Uterus (tissue), 4 donors: ENCODE results near the gene TOR4A. TPM values are rescaled to one million over a fixed set of nuclear protein-coding genes. Genes with fewer than 3 reads are reported as not detected.

ENCODE experiments used
- DNase-seq, 2 donors: peaks; one replicate each; pipeline ENCODE4 v3.0.0-alpha.2; 2019 to 2020
- H3K27ac ChIP-seq, 2 donors: fragments of 200-600 bp; sonication (generic); 1 replicate in 1 of 2; 2 replicates in 1 of 2; pipeline ENCODE4 v1.5.1; 2016 to 2018
- H3K27me3 ChIP-seq, 2 donors: fragments of 200-600 bp; sonication (generic); one replicate each; pipeline ENCODE4 v1.5.1; 2018 to 2019; ENCODE audit warnings: control low read depth in 1 of 2
- H3K36me3 ChIP-seq, 2 donors: fragments of 200-600 bp; sonication (generic); one replicate each; pipeline ENCODE4 v1.5.1; 2019; ENCODE audit warnings: control low read depth in 1 of 2
- H3K4me1 ChIP-seq, 2 donors: fragments of 200-600 bp; sonication (generic); one replicate each; pipeline ENCODE4 v1.5.1; 2018 to 2019; ENCODE audit warnings: control low read depth in 1 of 2
- H3K4me3 ChIP-seq, 2 donors: fragments of 200-600 bp; sonication (generic); 1 replicate in 1 of 2; 2 replicates in 1 of 2; pipeline ENCODE4 v1.5.1; 2018 to 2019; ENCODE audit warnings: mild to moderate bottlenecking in 1 of 2
- H3K9me3 ChIP-seq, 2 donors: fragments of 200-600 bp; sonication (generic); one replicate each; pipeline ENCODE4 v1.5.1; 2019; ENCODE audit warnings: control low read depth in 1 of 2
- POLR2A ChIP-seq, 2 donors: fragments of 450-650 bp; IDR thresholded peaks; one replicate each; pipeline ENCODE4 v1.6.1; 2016; ENCODE audit warnings: antibody characterized with exemption in 2 of 2, mild to moderate bottlenecking in 1 of 2, moderate library complexity in 1 of 2
- intact Hi-C: fragments of 100-400 bp; cut with DNase I; formaldehyde crosslinking; loops from one replicate; pipeline ENCODE4 v1.15.1; 2023; ENCODE audit warnings: low total_unique reads
- total RNA-seq, 4 donors: library from RNA; depleted of rRNA in 3 of 4; stranded (reverse); fragments of >200 nt in 3 of 4; gene quantifications; one replicate each; pipeline versions ENCODE4 v1.1.0 to v1.2.4, GENCODE V29; 2014 to 2023
- TF ChIP-seq, protein P1 (sequence below), 4 experiments: fragments of 200-600 bp in 2 of 4; fragments of 450-650 bp in 2 of 4; sonication (generic) in 2 of 4; IDR thresholded peaks; one replicate each; pipeline ENCODE4 v1.5.1; 2016 to 2019; ENCODE audit warnings: antibody characterized with exemption in 4 of 4, mild to moderate bottlenecking in 2 of 4, moderate library complexity in 1 of 4
- donor health status: DM: yes; HTN: yes; CAD: no.

TOR4A gene
- total RNA-seq, 4 donors from 2014 or later, result 2.6 to 12.7 (median 11.5) TPM

DNA sequence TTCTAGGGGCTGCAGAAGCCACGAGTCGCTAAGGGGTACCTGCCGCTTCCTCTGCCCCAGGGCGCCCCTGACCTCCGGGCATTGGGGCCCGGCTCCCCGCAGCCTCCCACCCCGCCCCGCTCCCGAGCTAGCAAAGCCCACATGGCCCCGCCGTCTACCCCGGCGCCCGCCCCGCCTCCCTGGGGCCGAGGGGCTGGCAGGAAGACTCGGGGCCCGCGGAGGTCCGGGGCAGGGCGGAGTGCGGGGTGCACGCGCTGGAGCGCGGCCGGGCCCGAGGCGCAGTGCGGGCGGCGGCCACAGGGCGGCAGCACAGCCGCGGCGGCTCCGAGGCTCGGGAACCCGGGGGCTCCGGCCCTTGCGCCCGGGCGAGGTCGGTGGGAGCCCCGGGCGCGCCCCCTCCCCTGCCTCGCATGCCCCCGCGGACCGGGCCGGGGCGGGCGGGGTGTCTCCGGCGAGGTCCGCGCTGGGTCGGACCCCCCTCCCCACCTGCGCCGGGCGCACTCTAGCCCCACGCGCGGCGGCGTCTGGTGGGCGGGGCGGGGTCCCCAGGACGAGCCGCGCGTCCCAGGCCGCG lies 17.8 kb downstream of the TOR4A start:
- intact Hi-C loops, result no loop called here
- H3K9me3 ChIP-seq, result no peaks in the 10 kb centered on the region
- no peak for DNase-seq
- no peaks in the 10 kb centered on the region for H3K36me3 ChIP-seq
- H3K4me1 ChIP-seq, result peaks cover 0 to 13% of the 10 kb centered on the region in 2 donors
- H3K27ac ChIP-seq, result peak overlapping the region in 1 of 2 donors; percentile 77
- peak overlapping the region; percentile 10 to 11 for H3K4me3 ChIP-seq
- H3K27me3 ChIP-seq, result peaks cover 27 to 43% of the 10 kb centered on the region in 2 donors
- TF ChIP-seq, protein P1, sequence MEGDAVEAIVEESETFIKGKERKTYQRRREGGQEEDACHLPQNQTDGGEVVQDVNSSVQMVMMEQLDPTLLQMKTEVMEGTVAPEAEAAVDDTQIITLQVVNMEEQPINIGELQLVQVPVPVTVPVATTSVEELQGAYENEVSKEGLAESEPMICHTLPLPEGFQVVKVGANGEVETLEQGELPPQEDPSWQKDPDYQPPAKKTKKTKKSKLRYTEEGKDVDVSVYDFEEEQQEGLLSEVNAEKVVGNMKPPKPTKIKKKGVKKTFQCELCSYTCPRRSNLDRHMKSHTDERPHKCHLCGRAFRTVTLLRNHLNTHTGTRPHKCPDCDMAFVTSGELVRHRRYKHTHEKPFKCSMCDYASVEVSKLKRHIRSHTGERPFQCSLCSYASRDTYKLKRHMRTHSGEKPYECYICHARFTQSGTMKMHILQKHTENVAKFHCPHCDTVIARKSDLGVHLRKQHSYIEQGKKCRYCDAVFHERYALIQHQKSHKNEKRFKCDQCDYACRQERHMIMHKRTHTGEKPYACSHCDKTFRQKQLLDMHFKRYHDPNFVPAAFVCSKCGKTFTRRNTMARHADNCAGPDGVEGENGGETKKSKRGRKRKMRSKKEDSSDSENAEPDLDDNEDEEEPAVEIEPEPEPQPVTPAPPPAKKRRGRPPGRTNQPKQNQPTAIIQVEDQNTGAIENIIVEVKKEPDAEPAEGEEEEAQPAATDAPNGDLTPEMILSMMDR (IDR thresholded peaks at IDR 0.05), result peak in 3 of 4 experiments; percentile 64 to 85 (median 77)
- no peak for TF ChIP-seq POLR2A (IDR thresholded peaks at IDR 0.05)

DNA sequence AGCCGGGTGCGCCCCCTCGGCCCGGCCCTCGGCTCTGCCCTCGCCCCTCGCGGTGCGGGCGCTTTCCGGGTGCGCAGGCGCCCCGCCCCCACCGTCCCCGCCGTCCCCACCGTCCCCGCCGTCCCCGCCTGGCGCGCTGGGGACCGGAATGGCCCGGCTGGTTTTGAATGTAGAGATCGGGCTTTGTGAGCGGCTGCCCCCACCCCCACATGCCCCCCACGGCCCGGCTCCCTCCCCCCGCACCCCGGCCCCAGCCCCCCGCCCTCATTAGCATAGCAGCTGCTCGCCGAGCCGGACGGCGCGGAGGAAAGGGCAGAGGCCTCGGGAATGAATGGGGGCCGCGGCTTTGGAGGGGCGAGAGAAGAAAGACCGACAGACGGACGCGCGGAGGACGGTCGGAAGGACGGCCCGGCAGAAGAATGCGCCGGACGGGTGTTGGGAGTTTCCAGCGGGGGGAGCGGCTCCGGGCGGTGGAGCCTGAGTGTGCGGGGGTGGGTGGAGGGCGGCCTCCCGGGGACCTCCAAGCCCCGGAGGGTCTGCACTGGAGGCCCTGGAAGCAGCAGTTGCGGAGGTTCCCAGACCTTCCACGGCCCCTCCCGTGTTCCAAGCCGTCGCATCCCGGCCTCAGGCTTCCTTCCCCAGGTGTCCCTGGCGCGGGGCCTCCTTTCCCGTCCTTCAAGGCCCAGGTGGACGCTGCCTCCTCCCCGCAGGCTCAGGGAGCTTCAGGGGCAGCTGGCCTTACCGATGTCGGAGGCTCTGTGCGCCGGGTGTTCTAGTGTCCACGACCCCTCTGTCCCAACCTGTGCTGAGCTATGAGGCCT lies 18.5 kb downstream of the TOR4A start:
- peaks cover 0 to 20% of the 10 kb centered on the region in 2 donors for H3K4me1 ChIP-seq
- peak overlapping the region; percentile 10 to 11 for H3K4me3 ChIP-seq
- TF ChIP-seq POLR2A (IDR thresholded peaks at IDR 0.05), result no peak
- TF ChIP-seq, protein P1 (IDR thresholded peaks at IDR 0.05), result no peak
- H3K27me3 ChIP-seq, result peaks cover 27 to 47% of the 10 kb centered on the region in 2 donors
- peak overlapping the region; percentile 60 to 77 for H3K27ac ChIP-seq
- H3K9me3 ChIP-seq, result no peaks in the 10 kb centered on the region
- no peak for DNase-seq
- H3K36me3 ChIP-seq, result no peaks in the 10 kb centered on the region
- intact Hi-C loops, result no loop called here

DNA sequence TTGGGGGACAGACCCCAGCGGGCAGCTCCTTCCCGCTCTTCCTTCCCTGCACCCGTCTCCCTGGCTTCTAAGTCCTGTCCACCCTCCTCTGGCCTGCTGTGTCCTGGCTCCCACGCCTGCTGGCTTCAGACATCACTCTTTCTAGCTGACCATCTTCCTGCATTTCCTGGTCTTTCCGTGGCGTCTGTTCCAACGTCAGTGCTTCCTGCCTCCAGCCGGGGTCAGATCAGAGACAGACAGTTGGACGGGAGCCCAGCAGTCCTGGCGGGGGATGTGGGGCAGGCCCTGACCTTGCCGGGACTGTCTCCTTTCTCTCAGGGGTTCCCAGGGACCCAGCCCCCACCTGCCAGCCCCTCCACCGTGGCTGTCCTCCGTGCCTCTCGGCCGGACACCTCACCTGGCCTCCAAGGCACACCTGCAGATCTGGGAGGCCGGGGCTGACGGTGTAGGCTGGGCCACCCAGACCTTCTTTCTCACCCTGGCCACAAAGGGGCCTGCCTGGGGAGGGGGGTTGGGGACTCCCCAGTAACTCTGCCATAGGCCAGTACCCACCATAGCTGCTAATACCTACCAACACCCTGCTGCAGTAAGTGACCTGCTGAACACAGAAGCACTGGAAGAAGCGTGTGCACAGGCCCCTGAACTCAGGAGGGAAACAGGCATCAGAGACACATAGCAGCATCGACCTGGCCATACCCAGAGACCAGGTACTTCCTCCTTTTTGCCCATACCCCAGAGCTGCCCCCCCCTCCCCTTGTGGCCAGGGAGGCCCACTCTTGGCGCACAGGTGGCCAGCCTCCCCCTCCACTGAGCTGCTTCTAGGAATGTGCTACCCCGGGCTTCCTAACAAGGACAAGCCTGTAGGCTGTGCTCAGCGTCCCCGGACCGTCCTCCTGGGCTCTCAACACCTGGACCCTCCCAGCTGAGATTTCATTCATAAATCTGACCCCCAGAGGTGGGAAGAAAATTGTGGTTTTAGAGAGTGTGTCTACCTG lies 19.4 kb downstream of the TOR4A start:
- peak in 1 of 2 donors; percentile 37 for TF ChIP-seq POLR2A (IDR thresholded peaks at IDR 0.05)
- TF ChIP-seq, protein P1 (IDR thresholded peaks at IDR 0.05), result no peak
- peak overlapping the region; percentile 60 to 77 for H3K27ac ChIP-seq

DNA sequence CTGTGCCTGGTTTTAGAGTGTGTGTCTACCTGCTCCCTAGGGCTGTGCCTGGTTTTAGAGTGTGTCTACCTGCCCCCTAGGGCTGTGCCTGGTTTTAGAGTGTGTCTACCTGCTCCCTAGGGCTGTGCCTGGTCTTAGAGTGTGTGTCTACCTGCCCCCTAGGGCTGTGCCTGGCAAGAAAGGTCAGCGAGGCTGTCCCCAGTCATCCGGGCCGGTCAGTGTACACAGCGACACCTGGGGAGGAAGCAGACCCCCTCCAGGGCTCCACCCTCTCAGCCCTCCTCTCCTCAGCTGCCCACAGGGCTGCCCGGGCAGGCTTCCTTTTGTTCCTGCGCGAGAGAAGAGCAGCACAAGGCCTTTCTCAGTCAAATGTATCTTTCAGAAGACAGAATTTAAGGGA lies 20.4 kb downstream of the TOR4A start:
- Histone ChIP-seq H3K4me1 (peaks cover 0 to 26% of the 10 kb centered on the region in 2 donors), H3K27ac (peak overlapping the region; percentile 56 to 77), H3K36me3 (no peaks in the 10 kb centered on the region), H3K9me3 (no peaks in the 10 kb centered on the region), H3K4me3 (no peak overlapping the region), H3K27me3 (peaks cover 33 to 47% of the 10 kb centered on the region in 2 donors)
- intact Hi-C loops, result no loop called here
- TF ChIP-seq, protein P1 (IDR thresholded peaks at IDR 0.05), result no peak
- no peak for TF ChIP-seq POLR2A (IDR thresholded peaks at IDR 0.05)
- DNase-seq, result no peak

More for the DNA sequence above, 19.4 kb downstream of the TOR4A start:
- no peaks in the 10 kb centered on the region for H3K36me3 ChIP-seq
- no peak for DNase-seq
- H3K9me3 ChIP-seq, result no peaks in the 10 kb centered on the region
- peaks cover 27 to 47% of the 10 kb centered on the region in 2 donors for H3K27me3 ChIP-seq
- H3K4me1 ChIP-seq, result peaks cover 0 to 22% of the 10 kb centered on the region in 2 donors
- intact Hi-C loops, result no loop called here
- H3K4me3 ChIP-seq, result peak overlapping the region in 1 of 2 donors; percentile 10
